ENCODE results near the gene PPIE.

DNA sequence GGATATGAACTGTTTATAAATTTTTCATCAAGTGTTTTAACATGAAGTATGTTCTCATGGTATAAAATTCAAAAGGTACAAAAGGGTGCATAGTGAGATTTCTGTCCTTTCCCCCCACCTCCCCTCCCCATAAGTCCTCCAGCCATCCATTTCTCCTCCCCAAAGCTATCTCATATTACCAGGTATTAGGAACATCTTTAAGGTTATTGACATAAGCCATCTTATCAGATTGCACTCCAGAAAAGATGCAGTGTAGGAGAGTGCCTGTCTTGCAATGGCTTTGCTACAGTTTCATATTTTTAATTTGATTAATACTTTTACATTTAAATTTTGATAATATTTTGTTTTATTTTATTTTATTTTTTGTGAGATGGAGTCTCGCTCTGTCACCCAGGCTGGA is 33.9 kb upstream of the PPIE start:
- TF ChIP-seq RCOR1 (IDR thresholded peaks at IDR 0.05; ENCODE audit: insufficient replicate concordance, low read length) (no peak), CEBPB (IDR thresholded peaks at IDR 0.05; ENCODE audit: low read depth, low read length) (no peak), RAD21 (IDR thresholded peaks at IDR 0.05; ENCODE audit: low read length) (no peak), POLR2A (IDR thresholded peaks at IDR 0.05; ENCODE audit: low read depth, low read length) (no peak), RFX5 (IDR thresholded peaks at IDR 0.05; ENCODE audit: low read depth, low read length) (no peak), FOS (IDR thresholded peaks at IDR 0.05; ENCODE audit: low read depth, low read length) (no peak), MAFK (IDR thresholded peaks at IDR 0.05; ENCODE audit: low read depth, low read length) (no peak), SMC3 (IDR thresholded peaks at IDR 0.05; ENCODE audit: low read depth, low read length) (no peak), MAZ (IDR thresholded peaks at IDR 0.05; ENCODE audit: borderline replicate concordance, low read depth, low read length) (no peak), CHD1 (IDR thresholded peaks at IDR 0.05; ENCODE audit: low read depth, low read length) (no peak)
- TF ChIP-seq, protein P1, sequence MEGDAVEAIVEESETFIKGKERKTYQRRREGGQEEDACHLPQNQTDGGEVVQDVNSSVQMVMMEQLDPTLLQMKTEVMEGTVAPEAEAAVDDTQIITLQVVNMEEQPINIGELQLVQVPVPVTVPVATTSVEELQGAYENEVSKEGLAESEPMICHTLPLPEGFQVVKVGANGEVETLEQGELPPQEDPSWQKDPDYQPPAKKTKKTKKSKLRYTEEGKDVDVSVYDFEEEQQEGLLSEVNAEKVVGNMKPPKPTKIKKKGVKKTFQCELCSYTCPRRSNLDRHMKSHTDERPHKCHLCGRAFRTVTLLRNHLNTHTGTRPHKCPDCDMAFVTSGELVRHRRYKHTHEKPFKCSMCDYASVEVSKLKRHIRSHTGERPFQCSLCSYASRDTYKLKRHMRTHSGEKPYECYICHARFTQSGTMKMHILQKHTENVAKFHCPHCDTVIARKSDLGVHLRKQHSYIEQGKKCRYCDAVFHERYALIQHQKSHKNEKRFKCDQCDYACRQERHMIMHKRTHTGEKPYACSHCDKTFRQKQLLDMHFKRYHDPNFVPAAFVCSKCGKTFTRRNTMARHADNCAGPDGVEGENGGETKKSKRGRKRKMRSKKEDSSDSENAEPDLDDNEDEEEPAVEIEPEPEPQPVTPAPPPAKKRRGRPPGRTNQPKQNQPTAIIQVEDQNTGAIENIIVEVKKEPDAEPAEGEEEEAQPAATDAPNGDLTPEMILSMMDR (conservative IDR thresholded peaks at IDR 0.05; ENCODE audit: low read depth, low read length) = no peak
- TF ChIP-seq, protein P2, sequence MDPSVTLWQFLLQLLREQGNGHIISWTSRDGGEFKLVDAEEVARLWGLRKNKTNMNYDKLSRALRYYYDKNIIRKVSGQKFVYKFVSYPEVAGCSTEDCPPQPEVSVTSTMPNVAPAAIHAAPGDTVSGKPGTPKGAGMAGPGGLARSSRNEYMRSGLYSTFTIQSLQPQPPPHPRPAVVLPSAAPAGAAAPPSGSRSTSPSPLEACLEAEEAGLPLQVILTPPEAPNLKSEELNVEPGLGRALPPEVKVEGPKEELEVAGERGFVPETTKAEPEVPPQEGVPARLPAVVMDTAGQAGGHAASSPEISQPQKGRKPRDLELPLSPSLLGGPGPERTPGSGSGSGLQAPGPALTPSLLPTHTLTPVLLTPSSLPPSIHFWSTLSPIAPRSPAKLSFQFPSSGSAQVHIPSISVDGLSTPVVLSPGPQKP (IDR thresholded peaks at IDR 0.05; ENCODE audit: borderline replicate concordance, low read depth, low read length) = no peak
- TF ChIP-seq, protein P3, sequence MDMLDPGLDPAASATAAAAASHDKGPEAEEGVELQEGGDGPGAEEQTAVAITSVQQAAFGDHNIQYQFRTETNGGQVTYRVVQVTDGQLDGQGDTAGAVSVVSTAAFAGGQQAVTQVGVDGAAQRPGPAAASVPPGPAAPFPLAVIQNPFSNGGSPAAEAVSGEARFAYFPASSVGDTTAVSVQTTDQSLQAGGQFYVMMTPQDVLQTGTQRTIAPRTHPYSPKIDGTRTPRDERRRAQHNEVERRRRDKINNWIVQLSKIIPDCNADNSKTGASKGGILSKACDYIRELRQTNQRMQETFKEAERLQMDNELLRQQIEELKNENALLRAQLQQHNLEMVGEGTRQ (IDR thresholded peaks at IDR 0.05; ENCODE audit: low read depth, low read length) = no peak

Measured in IMR-90 (cell line).